Lower leg skin (tissue), 3 donors: ENCODE results near the gene PARM1.

Experiments
- CTCF ChIP-seq, 3 donors: fragments of 450-650 bp; IDR thresholded peaks; one replicate each; pipeline ENCODE4 v1.5.1; 2016; ENCODE audit warnings: antibody characterized with exemption in 3 of 3, mild to moderate bottlenecking in 3 of 3, moderate library complexity in 2 of 3
- POLR2A ChIP-seq, 2 donors: fragments of 450-650 bp; IDR thresholded peaks; one replicate each; pipeline ENCODE4 v1.6.1; 2016 to 2017; ENCODE audit warnings: antibody characterized with exemption in 2 of 2, mild to moderate bottlenecking in 1 of 2, moderate library complexity in 1 of 2

- TF ChIP-seq CTCF (IDR thresholded peaks at IDR 0.05) (no peak), POLR2A (IDR thresholded peaks at IDR 0.05) (no peak)
Observed at GRCh38 chr4:74950882-74951281, 18.0 kb downstream of the PARM1 start.
